ENCODE data around the gene FURIN.
"Not testable (repeated sequence)": the region's sequence is repeated elsewhere in the genome, so short reads cannot be mapped to it uniquely, and the experiment has no call there.

Gene FURIN

DNA sequence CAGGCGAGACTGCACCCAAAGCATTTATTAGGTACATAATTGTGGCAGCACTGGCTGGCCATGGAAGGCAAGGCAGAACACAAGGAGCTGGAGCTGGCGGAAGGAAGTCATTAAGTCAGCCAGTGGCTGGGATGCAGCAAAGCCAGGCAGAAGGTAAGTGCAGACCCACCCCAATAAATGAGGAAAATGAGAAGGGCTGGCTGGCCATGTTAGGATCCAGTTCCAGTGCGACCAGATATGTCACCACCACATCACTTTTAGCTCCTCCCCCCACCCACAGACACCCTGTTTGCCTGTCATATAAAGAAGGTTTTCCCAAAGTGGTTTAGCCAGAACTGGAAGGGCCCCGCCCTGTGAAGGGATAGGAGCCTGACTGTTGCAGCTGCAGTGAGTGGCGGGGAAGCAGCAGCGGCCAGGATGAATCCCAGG, at the start of gene FURIN:
TSS of gene FURIN (plus strand) at position 328 of the 429 bp plus-strand sequence. CDS start 7,153 bp downstream, outside the sequence.
- DNase-seq (ENCODE audit: extremely low read depth, low read depth), result no peak
- TF ChIP-seq, protein P1, sequence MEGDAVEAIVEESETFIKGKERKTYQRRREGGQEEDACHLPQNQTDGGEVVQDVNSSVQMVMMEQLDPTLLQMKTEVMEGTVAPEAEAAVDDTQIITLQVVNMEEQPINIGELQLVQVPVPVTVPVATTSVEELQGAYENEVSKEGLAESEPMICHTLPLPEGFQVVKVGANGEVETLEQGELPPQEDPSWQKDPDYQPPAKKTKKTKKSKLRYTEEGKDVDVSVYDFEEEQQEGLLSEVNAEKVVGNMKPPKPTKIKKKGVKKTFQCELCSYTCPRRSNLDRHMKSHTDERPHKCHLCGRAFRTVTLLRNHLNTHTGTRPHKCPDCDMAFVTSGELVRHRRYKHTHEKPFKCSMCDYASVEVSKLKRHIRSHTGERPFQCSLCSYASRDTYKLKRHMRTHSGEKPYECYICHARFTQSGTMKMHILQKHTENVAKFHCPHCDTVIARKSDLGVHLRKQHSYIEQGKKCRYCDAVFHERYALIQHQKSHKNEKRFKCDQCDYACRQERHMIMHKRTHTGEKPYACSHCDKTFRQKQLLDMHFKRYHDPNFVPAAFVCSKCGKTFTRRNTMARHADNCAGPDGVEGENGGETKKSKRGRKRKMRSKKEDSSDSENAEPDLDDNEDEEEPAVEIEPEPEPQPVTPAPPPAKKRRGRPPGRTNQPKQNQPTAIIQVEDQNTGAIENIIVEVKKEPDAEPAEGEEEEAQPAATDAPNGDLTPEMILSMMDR (IDR thresholded peaks at IDR 0.05; ENCODE audit: low read depth, low read length, missing control alignments), result no peak
- no peak within 1 kb of the TSS for H3K4me3 ChIP-seq (replicated peaks; ENCODE audit: low read depth, low read length)

DNA sequence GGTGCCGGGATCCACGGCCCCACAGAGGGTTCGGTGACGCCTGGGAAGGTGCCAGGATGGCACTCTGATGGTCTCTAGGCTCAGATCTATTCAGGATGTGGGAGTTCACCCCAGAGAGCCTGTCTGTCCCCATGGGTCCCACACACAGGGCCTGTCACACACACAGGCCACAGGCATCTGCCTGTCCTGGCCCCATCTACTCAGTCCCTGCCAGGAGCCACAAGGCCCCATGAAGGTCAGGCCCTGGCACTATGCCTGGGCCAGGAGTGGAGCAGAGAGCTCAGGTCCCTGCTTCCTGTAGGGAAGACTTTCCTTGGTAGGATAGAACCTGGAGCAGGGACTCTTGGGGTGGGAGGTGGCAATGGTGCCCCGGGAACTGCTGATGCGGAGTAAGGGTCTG, 49.0 kb upstream of the FURIN start:
- H3K4me3 ChIP-seq (replicated peaks; ENCODE audit: low read depth, low read length), result no peak overlapping the region
- DNase-seq (ENCODE audit: extremely low read depth, low read depth), result no peak
- TF ChIP-seq, protein P1 (IDR thresholded peaks at IDR 0.05; ENCODE audit: low read depth, low read length, missing control alignments), result no peak

DNA sequence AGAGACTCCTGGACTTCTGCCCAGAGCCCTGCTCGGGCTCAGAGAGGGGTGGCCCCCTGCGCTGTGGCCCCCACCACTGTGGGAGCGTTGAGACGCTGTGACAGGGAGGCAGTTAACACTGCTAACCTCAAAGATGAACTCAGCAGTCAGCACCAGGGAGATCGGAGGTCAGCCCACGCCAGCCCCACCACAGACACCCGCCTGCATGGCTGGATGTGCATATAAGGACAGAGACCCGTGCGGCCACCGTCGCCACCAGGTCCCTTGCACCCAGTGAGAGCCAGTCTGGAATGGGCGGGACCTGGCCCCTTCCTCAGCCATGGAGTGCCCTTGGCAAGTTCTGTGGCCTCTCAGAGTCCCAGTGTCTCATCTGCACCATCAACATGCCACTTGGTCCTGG, 48.5 kb upstream of the FURIN start:
- TF ChIP-seq, protein P1 (IDR thresholded peaks at IDR 0.05; ENCODE audit: low read depth, low read length, missing control alignments), result no peak
- no peak overlapping the region for H3K4me3 ChIP-seq (replicated peaks; ENCODE audit: low read depth, low read length)
- DNase-seq (ENCODE audit: extremely low read depth, low read depth), result no peak

DNA sequence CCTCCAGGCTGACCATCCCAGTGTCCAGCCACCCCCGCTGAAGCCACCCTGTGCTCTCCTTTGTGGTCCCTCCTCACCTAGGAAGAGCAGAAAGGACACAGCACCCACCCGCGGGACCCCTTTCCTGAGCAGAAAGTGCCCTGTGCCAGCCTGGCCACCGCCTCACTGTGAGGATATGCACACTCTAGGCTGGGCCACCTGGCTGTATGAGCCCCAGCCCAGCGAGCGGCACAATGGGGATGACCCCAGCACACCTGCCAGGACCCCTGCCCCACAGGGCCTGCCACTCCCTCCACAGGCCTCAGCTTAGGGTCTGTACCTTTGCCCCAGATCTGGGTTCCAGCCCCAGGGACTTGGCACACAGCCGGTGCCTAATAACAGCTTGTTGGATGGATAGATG, 47.9 kb upstream of the FURIN start:
- no peak overlapping the region for H3K4me3 ChIP-seq (replicated peaks; ENCODE audit: low read depth, low read length)
- DNase-seq (ENCODE audit: extremely low read depth, low read depth), result no peak
- TF ChIP-seq, protein P1 (IDR thresholded peaks at IDR 0.05; ENCODE audit: low read depth, low read length, missing control alignments), result no peak

DNA sequence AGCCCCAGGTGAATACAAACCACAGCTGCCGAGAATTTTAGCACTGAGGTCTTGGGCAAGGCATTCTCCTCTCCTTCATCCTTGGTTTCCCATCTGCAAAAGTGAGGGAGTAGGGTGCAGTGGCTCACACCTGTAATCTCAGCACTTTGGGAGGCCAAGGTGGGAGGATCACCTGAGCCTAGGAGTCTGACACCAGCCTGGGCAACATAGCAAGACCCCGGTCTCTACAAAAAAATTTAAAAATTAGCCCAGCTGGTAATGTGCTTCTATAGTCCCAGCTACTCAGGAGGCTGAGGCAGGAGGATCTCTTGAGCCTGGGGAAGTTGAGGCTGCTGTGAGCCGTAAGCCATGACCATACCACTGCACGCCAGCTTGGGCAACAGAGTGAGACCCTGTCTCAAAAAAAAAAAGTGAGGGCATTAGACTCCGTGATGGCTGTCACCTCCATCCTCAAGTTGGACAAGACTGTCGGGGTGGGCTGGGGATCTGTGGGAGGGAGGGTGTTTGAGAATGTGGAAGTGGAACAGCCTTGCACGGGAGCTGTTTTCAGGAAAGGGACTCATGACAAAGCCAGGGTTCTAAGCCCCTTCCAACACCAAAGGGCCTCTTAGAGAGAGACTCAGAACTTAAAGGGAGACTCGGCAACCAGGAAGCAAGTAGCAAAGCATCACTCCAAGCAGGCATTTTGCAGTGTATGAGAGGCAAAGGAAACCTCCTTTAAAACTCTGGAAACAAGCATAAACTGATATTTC, 46.0 kb upstream of the FURIN start:
- TF ChIP-seq, protein P1 (IDR thresholded peaks at IDR 0.05; ENCODE audit: low read depth, low read length, missing control alignments), result no peak
- no peak overlapping the region for H3K4me3 ChIP-seq (replicated peaks; ENCODE audit: low read depth, low read length)
- DNase-seq (ENCODE audit: extremely low read depth, low read depth), result no peak

DNA sequence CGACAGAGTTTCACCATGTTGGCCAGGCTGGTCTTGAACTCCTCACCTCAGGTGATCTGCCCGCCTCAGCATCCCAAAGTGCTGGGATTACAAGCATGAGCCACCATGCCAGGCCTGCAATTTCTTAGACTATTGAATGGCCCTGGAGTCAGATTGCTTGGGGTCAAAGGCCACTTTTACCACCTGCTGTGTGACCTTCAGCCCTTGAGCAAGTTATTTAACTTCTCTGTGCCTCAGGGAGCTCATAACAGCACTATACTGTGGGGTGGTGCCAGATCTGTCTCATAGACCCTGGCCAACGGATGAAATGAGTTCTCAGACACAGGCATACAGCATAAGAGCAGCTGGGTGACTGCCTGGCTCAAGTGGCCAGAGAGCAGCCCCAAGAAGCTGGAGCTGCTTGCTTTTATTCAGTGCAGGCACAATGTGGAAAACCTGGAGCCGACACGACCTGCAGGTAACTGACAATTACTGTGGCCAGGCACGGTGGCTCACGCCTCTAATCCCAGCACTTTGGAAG, 44.9 kb upstream of the FURIN start:
- no peak overlapping the region for H3K4me3 ChIP-seq (replicated peaks; ENCODE audit: low read depth, low read length)
- TF ChIP-seq, protein P1 (IDR thresholded peaks at IDR 0.05; ENCODE audit: low read depth, low read length, missing control alignments), result no peak
- no peak for DNase-seq (ENCODE audit: extremely low read depth, low read depth)

DNA sequence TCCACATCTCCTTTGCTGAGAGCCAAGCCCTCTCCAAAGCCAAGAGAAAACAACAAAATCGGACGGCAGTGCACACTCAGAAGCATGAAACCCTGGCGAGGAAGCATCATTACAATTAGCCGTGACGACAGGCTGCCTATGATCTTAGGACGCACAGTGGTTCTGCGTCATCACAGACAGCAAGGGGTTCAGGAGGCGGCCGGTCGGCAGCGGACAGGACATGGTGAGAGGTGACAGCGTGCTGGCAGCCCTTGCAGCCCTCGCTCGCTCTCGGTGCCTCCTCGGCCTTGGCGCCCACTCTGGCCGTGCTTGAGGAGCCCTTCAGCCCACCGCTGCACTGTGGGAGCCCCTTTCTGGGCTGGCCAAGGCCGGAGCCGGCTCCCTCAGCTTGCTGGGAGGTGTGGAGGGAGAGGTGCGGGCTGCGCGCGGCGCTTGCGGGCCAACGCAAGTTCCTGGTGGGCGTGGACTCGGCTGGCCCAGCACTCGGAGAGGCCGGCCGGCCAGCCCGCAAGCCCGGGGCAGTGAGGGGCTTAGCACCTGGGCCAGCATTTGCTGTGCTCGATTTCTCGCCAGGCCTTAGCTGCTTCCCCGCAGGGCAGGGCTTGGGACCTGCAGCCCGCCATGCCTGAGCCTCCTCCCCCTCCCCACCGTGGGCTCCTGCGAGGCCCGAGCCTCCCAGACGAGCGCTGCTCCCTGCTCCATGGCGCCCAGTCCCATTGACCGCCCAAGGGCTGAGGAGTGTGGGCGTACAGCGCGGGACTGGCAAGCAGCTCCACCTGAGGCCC, 43.1 kb upstream of the FURIN start:
- not testable (repeated sequence) for DNase-seq (ENCODE audit: extremely low read depth, low read depth); H3K4me3 ChIP-seq (replicated peaks; ENCODE audit: low read depth, low read length)

DNA sequence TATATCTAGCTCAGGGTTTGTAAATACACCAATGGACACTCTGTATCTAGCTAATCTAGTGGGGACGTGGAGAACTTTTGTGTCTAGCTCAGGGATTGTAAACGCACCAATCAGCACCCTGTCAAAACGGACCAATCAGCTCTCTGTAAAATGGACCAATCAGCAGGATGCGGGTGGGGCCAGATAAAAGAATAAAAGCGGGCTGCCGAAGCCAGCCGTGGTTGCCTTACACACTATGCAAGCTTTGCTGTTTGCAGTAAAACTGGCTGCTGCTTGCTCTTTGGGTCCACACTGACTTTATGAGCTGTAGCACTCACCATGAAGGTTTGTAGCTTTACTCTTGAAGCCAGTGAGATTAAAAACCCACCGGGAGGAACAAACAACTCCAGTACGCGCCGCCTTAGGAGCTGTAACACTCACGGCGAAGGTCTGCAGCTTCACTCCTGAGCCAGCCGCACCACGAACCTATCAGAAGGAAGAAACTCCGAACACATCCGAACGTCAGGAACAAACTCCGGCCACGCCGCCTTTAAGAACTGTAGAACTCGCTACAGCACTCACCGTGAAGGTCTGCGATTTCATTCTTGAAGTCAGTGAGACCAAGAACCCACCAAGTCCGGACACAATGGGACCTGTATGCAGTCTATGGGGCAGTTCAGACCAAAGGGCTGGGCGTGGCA, 42.0 kb upstream of the FURIN start:
- not testable (repeated sequence) for DNase-seq (ENCODE audit: extremely low read depth, low read depth); H3K4me3 ChIP-seq (replicated peaks; ENCODE audit: low read depth, low read length)
